Measurements from ENCODE around the gene CFAP46.

DNA sequence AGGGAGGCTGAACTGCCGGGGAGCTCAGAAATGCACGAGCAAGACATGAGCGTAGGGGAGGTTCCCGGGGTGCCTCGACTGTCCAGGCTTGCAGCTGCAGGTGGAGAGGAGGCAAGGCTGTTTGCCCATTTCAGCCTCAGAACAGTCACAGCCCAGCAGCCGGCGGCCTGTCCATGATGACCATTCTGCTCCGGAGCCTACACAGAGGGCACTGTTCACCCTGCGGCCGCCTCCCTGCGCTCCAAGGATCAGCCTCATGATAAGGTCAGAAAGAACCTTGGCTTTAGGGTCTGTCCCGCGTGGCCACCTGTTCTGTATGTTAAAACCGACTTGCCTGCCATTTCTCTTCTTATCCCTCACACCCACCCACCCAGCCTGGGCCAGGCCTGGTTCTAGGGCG lies 21.9 kb upstream of the CFAP46 start:
- TF ChIP-seq POLR2AphosphoS5 (IDR thresholded peaks at IDR 0.05; ENCODE audit: low read depth, low read length): no peak
- no peak for TF ChIP-seq TAF1 (IDR thresholded peaks at IDR 0.05; ENCODE audit: borderline replicate concordance, insufficient read depth, low read length)
- no peak for TF ChIP-seq SIN3A (IDR thresholded peaks at IDR 0.05; ENCODE audit: borderline replicate concordance, insufficient read depth, low read length)
- no peak for TF ChIP-seq FOXP2 (optimal IDR thresholded peaks at IDR 0.05; ENCODE audit: borderline replicate concordance, extremely low read depth, extremely low read length, insufficient read depth)
